ENCODE data around the gene CDC16.
A peak's percentile ranks its signal among the peaks of the same experiment; 100 is the strongest.

Gene CDC16

DNA sequence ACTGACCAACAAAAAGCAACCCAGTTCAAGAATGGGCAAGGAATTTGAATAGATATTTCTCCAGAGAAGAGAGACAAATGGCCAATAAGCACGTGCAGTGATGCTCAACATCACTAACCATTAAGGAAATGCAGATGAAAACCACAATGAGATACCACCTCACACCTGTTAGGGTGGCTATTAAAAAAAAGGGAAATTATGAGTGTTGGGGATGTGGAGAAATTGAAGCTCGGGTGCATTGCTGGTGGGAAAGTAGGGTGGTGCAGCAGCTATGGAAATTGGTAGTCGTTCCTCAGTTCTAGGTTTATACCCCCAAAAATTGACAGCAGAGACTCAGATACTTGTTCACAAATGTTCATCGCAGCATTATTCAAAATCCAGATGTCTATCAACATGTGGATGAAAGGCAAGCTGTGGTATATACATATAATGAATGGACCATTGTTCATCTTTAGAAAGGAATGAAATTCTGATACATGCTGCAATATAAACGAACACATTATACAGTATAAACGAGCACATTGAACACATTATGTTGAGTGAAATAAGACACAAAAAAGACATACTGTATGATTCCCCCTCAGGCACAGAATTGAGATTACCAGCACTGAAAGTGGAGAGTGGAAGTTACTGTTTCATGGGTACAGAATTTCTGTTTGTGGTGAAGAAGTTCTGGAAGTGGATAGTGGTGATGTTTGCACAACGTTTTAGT is 80.5 kb downstream of the CDC16 start:
- no peak for DNase-seq (ENCODE audit: low read depth)
- TF ChIP-seq, protein P1, sequence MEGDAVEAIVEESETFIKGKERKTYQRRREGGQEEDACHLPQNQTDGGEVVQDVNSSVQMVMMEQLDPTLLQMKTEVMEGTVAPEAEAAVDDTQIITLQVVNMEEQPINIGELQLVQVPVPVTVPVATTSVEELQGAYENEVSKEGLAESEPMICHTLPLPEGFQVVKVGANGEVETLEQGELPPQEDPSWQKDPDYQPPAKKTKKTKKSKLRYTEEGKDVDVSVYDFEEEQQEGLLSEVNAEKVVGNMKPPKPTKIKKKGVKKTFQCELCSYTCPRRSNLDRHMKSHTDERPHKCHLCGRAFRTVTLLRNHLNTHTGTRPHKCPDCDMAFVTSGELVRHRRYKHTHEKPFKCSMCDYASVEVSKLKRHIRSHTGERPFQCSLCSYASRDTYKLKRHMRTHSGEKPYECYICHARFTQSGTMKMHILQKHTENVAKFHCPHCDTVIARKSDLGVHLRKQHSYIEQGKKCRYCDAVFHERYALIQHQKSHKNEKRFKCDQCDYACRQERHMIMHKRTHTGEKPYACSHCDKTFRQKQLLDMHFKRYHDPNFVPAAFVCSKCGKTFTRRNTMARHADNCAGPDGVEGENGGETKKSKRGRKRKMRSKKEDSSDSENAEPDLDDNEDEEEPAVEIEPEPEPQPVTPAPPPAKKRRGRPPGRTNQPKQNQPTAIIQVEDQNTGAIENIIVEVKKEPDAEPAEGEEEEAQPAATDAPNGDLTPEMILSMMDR (IDR thresholded peaks at IDR 0.05; ENCODE audit: low read depth, low read length, missing control alignments): no peak
- peak overlapping the region; percentile 93 for H3K4me3 ChIP-seq (ENCODE audit: low read depth, low read length)

DNA sequence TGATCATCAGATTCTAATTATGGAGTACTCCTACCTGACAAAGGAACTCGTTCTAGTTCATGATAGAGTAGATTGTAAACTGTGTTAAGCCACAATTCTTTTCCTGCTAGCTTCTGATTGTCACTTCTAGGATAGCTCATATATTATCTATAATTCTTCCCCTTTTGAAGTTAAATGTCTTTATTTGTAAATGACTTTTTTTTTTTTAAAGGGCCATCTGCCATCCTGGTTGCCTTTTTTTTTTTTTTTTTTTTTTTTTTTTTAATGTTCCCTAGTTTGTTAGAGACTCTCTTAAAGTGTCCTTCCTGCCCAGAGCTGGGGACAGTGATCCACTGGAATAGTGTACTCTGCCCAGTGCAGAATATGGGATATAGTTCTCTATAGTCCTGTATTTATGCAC is 83.9 kb downstream of the CDC16 start:
- no peak overlapping the region for H3K4me3 ChIP-seq (ENCODE audit: low read depth, low read length)
- DNase-seq (ENCODE audit: low read depth): no peak
- TF ChIP-seq, protein P1 (IDR thresholded peaks at IDR 0.05; ENCODE audit: low read depth, low read length, missing control alignments): no peak

DNA sequence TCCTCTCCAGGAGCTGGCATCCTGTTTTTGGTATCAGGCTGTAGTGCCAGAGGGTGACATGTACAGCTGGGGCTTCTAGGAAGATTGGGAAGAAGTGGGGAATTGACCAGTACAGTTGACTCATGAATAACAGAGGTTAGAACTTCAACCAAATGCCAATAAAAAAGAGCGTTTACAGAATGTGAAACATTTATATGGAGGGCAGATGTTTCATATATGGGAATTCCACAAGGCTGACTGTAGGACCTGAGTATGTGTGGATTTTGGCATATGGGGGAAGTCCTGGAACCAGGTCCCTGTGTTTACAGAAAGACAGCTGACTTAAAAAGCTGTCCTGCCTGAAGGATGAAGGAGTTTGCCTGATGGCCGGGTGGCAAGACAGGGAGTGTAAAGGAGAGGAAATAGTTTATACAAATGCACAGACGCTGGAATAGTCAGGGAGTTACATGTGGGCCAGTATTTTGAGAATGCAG is 84.8 kb downstream of the CDC16 start:
- no peak for DNase-seq (ENCODE audit: low read depth)
- TF ChIP-seq, protein P1 (IDR thresholded peaks at IDR 0.05; ENCODE audit: low read depth, low read length, missing control alignments): no peak
- no peak overlapping the region for H3K4me3 ChIP-seq (ENCODE audit: low read depth, low read length)

DNA sequence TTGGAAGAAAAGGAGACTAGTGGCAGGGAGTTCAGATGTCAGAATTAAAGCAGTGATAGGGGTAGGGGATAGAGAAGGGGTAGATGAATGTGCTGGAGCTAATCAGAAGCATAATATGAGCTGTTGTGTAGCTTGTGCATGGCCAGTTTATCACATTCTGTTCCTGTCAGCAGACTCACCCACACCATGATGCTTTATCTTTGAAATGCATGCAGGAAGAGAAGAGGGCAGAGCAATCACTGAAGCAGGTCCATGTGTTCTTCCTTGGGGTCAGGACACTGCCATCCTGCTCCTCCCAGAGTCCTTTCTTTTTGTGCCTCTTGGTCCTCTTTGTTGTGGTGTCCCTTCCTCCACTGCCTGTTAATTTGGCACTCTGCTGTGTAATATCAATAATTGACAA is 85.4 kb downstream of the CDC16 start:
- H3K4me3 ChIP-seq (ENCODE audit: low read depth, low read length): no peak overlapping the region
- no peak for DNase-seq (ENCODE audit: low read depth)
- TF ChIP-seq, protein P1 (IDR thresholded peaks at IDR 0.05; ENCODE audit: low read depth, low read length, missing control alignments): no peak

DNA sequence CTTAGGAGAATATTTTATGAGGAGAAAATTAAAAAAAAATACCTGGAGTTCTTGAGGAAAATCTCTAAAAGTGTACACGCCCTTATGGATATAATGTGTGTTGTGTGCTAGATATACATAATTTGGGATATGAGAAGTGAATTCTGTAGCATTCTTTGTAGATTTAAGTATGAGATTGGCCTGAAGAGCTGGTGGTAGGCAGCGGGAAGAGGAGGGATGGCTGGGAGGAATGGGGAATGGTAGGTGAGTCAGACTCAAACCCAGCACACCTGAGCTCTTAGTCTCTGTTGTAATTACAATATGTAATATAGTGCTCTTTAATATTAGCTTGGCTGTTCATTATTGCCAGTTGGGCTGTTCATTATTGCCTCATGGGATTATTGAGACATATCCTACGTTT is 86.6 kb downstream of the CDC16 start:
- TF ChIP-seq, protein P1 (IDR thresholded peaks at IDR 0.05; ENCODE audit: low read depth, low read length, missing control alignments): no peak
- DNase-seq (ENCODE audit: low read depth): no peak
- no peak overlapping the region for H3K4me3 ChIP-seq (ENCODE audit: low read depth, low read length)

Measured in GM12864 (cell line).